Suprapubic skin (tissue), 4 donors: ENCODE measurements around the gene KANSL1.

Experiments
- EP300 ChIP-seq: sonication (generic); formaldehyde crosslinking; IDR thresholded peaks from one replicate; pipeline ENCODE4 v1.6.1; 2017; ENCODE audit warnings: antibody characterized with exemption
- POLR2A ChIP-seq, 2 donors: fragments of 450-650 bp; IDR thresholded peaks; one replicate each; pipeline ENCODE4 v1.6.1; 2017; ENCODE audit warnings: antibody characterized with exemption in 2 of 2, mild to moderate bottlenecking in 2 of 2, moderate library complexity in 2 of 2
- POLR2AphosphoS5 ChIP-seq, 3 donors: sonication (generic); formaldehyde crosslinking; IDR thresholded peaks; one replicate each; pipeline ENCODE4 v1.6.1; 2017; ENCODE audit warnings: antibody characterized with exemption in 3 of 3
- TF ChIP-seq, protein P1 (sequence below), 2 donors: fragments of 200-600 bp in 1 of 2; fragments of 450-650 bp in 1 of 2; sonication (generic) in 1 of 2; IDR thresholded peaks; one replicate each; pipeline ENCODE4 v1.5.1; 2016 to 2019; ENCODE audit warnings: antibody characterized with exemption in 2 of 2, mild to moderate bottlenecking in 1 of 2, moderate library complexity in 1 of 2

DNA sequence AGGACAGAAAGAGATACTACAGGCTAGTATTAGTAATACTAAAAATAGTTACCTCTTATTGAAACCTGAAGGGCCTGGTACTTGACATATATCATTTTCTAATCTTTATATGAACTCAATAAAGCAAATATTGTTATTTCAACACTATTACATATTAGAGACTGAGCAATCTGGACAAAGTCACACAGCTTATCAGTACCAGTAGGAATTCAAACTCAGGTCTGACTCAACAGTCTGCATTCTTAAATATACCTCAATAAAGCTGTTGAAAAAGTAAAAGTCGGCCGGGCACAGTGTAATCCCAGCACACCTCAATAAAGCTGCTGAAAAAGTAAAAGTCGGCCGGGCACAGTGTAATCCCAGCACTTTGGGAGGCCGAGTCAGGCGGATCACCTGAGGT lies 67.4 kb downstream of the KANSL1 start:
- TF ChIP-seq EP300 = no peak
- TF ChIP-seq, protein P1, sequence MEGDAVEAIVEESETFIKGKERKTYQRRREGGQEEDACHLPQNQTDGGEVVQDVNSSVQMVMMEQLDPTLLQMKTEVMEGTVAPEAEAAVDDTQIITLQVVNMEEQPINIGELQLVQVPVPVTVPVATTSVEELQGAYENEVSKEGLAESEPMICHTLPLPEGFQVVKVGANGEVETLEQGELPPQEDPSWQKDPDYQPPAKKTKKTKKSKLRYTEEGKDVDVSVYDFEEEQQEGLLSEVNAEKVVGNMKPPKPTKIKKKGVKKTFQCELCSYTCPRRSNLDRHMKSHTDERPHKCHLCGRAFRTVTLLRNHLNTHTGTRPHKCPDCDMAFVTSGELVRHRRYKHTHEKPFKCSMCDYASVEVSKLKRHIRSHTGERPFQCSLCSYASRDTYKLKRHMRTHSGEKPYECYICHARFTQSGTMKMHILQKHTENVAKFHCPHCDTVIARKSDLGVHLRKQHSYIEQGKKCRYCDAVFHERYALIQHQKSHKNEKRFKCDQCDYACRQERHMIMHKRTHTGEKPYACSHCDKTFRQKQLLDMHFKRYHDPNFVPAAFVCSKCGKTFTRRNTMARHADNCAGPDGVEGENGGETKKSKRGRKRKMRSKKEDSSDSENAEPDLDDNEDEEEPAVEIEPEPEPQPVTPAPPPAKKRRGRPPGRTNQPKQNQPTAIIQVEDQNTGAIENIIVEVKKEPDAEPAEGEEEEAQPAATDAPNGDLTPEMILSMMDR (IDR thresholded peaks at IDR 0.05) = no peak
- TF ChIP-seq POLR2A (IDR thresholded peaks at IDR 0.05) = no peak
- TF ChIP-seq POLR2AphosphoS5 (IDR thresholded peaks at IDR 0.05) = no peak
